Suprapubic skin (tissue), 3 donors: ENCODE results near the gene ZNF610.

Experiments
- EP300 ChIP-seq: sonication (generic); formaldehyde crosslinking; IDR thresholded peaks from one replicate; pipeline ENCODE4 v1.6.1; 2017; ENCODE audit warnings: antibody characterized with exemption
- POLR2A ChIP-seq, 2 donors: fragments of 450-650 bp; IDR thresholded peaks; one replicate each; pipeline ENCODE4 v1.6.1; 2017; ENCODE audit warnings: antibody characterized with exemption in 2 of 2, mild to moderate bottlenecking in 2 of 2, moderate library complexity in 2 of 2
- TF ChIP-seq, protein P1 (sequence below), 2 donors: fragments of 200-600 bp in 1 of 2; fragments of 450-650 bp in 1 of 2; sonication (generic) in 1 of 2; IDR thresholded peaks; one replicate each; pipeline ENCODE4 v1.5.1; 2016 to 2019; ENCODE audit warnings: antibody characterized with exemption in 2 of 2, mild to moderate bottlenecking in 1 of 2, moderate library complexity in 1 of 2

DNA sequence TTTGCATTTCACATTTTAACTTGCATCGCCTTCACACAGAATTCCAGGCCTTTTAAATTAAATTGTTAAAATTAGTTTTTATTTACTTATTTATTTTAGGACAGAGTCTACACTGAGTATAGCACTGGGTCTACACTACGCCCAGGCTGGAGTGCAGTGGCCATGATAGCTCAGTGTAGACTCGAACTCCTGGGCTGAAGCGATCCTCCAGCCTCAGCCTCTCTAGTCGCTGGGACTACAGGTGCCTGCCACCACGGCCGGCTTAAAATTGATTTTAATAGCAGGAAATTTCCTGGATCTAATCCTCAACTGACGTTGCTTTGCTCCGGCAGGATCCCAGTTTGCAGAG is 301 bp upstream of the ZNF610 start:
- TF ChIP-seq EP300: no peak
- TF ChIP-seq, protein P1, sequence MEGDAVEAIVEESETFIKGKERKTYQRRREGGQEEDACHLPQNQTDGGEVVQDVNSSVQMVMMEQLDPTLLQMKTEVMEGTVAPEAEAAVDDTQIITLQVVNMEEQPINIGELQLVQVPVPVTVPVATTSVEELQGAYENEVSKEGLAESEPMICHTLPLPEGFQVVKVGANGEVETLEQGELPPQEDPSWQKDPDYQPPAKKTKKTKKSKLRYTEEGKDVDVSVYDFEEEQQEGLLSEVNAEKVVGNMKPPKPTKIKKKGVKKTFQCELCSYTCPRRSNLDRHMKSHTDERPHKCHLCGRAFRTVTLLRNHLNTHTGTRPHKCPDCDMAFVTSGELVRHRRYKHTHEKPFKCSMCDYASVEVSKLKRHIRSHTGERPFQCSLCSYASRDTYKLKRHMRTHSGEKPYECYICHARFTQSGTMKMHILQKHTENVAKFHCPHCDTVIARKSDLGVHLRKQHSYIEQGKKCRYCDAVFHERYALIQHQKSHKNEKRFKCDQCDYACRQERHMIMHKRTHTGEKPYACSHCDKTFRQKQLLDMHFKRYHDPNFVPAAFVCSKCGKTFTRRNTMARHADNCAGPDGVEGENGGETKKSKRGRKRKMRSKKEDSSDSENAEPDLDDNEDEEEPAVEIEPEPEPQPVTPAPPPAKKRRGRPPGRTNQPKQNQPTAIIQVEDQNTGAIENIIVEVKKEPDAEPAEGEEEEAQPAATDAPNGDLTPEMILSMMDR (IDR thresholded peaks at IDR 0.05): no peak
- TF ChIP-seq POLR2A (IDR thresholded peaks at IDR 0.05): no peak
